SU-DHL-6 (cell line): Measurements from ENCODE around the gene GET4.

Experiments used
- H2AFZ ChIP-seq: fragments of 200-600 bp; sonication (generic); 2 replicates; pipeline ENCODE4 v1.6.1; 2014; ENCODE audit warnings: low read depth, mild to moderate bottlenecking, moderate library complexity, mixed read lengths, antibody characterized with exemption, low read length; ENCODE audit not compliant: severe bottlenecking
- H3F3A ChIP-seq: fragments of 200-600 bp; shearing (Covaris generic); 2 replicates; pipeline ENCODE4 v1.6.0; 2016; ENCODE audit warnings: antibody characterized with exemption, mild to moderate bottlenecking; ENCODE audit not compliant: insufficient read depth
- H3K27ac ChIP-seq: fragments of 200-600 bp; sonication (generic); 2 replicates; pipeline ENCODE4 v1.5.1; 2016; ENCODE audit warnings: low read depth, mild to moderate bottlenecking, low read length, moderate library complexity, mixed read lengths
- H3K27me3 ChIP-seq: fragments of 200-600 bp; sonication (generic), shearing (Covaris generic); 2 replicates; pipeline ENCODE4 v1.6.0; 2014; ENCODE audit warnings: mild to moderate bottlenecking, low read length
- H3K36me3 ChIP-seq: fragments of 200-600 bp; sonication (generic); 2 replicates; pipeline ENCODE4 v1.6.1; 2014; ENCODE audit warnings: mild to moderate bottlenecking, low read length, mixed read lengths
- H3K4me2 ChIP-seq: fragments of 300-600, 200-600 bp; shearing (Covaris generic), sonication (generic); 2 replicates; pipeline ENCODE4 v1.6.0; 2014; ENCODE audit warnings: low read length, low read depth, mild to moderate bottlenecking; ENCODE audit not compliant: poor library complexity, severe bottlenecking
- H3K4me3 ChIP-seq: fragments of 200-600 bp; sonication (generic); 2 replicates; pipeline ENCODE4 v1.5.1; 2014; ENCODE audit warnings: antibody characterized with exemption, low read length, mild to moderate bottlenecking, mixed read lengths; ENCODE audit not compliant: insufficient read depth, poor library complexity, severe bottlenecking
- H3K79me2 ChIP-seq: fragments of 200-600 bp; sonication (generic); 2 replicates; pipeline ENCODE4 v1.6.1; 2014; ENCODE audit warnings: mild to moderate bottlenecking, low read length, moderate library complexity; ENCODE audit not compliant: insufficient read depth
- H3K9ac ChIP-seq: fragments of 200-600 bp; sonication (generic); 2 replicates; pipeline ENCODE4 v1.7.0; 2014; ENCODE audit warnings: mild to moderate bottlenecking, low read length
- H3K9me2 ChIP-seq: fragments of 200-600 bp; sonication (generic); replicated peaks from 2 replicates; pipeline ENCODE4 v1.6.1; 2014; ENCODE audit warnings: low read length; ENCODE audit not compliant: insufficient read depth
- H3K9me3 ChIP-seq: fragments of 200-600 bp; sonication (generic); 2 replicates; pipeline ENCODE4 v1.6.1; 2014; ENCODE audit warnings: low read length, mixed read lengths; ENCODE audit not compliant: insufficient read depth
- H4K20me1 ChIP-seq: fragments of 200-600 bp; sonication (generic); 2 replicates; pipeline ENCODE4 v1.6.1; 2014; ENCODE audit warnings: low read depth, mild to moderate bottlenecking, antibody characterized with exemption, low read length, moderate library complexity, mixed read lengths
- CTCF ChIP-seq: fragments of 200-600 bp; sonication (generic); IDR thresholded peaks from one replicate; pipeline ENCODE4 v1.5.1; 2017; ENCODE audit warnings: antibody characterized with exemption, mild to moderate bottlenecking, low read length, moderate library complexity; ENCODE audit not compliant: insufficient read depth, poor library complexity, severe bottlenecking
- EZH2phosphoT487 ChIP-seq: fragments of 200-600 bp; sonication (generic), shearing (Covaris generic); conservative IDR thresholded peaks from 2 replicates; pipeline ENCODE4 v1.6.1; 2018; ENCODE audit warnings: mild to moderate bottlenecking, antibody characterized with exemption, low read length, moderate library complexity, mixed read lengths

Gene GET4

GRCh38 chr7:916291-916941 is 40.1 kb downstream of the GET4 start:
- no peak overlapping the region for H3K4me3 ChIP-seq
- no peak overlapping the region for H3K4me2 ChIP-seq
- no peak overlapping the region for H3K9ac ChIP-seq
- no peaks in the 10 kb centered on the region for H3K27me3 ChIP-seq
- no peaks in the 10 kb centered on the region for H3K9me3 ChIP-seq
- H3K9me2 ChIP-seq, result no peaks in the 10 kb centered on the region
- H3K79me2 ChIP-seq, result no peaks in the 10 kb centered on the region
- no peak overlapping the region for H3K27ac ChIP-seq
- no peak for TF ChIP-seq CTCF
- no peak for TF ChIP-seq EZH2phosphoT487
- no peak overlapping the region for H2AFZ ChIP-seq
- H3F3A ChIP-seq, result no peaks in the 10 kb centered on the region
- no peaks in the 10 kb centered on the region for H3K36me3 ChIP-seq
- no peaks in the 10 kb centered on the region for H4K20me1 ChIP-seq

- no peak overlapping the region for H3K9ac ChIP-seq
- no peak overlapping the region for H3K27ac ChIP-seq
- no peak overlapping the region for H3K4me3 ChIP-seq
- H3K79me2 ChIP-seq, result no peaks in the 10 kb centered on the region
- H3K9me3 ChIP-seq, result no peaks in the 10 kb centered on the region
- H2AFZ ChIP-seq, result no peak overlapping the region
- no peaks in the 10 kb centered on the region for H3K36me3 ChIP-seq
- TF ChIP-seq CTCF, result no peak
- no peaks in the 10 kb centered on the region for H3K9me2 ChIP-seq
- no peak overlapping the region for H3K4me2 ChIP-seq
- no peaks in the 10 kb centered on the region for H3F3A ChIP-seq
- H3K27me3 ChIP-seq, result no peaks in the 10 kb centered on the region
- no peaks in the 10 kb centered on the region for H4K20me1 ChIP-seq
These were observed 41.1 kb downstream of the GET4 start for GRCh38 chr7:917255-918117.

GRCh38 chr7:918118-918425 is 41.7 kb downstream of the GET4 start:
- no peaks in the 10 kb centered on the region for H3F3A ChIP-seq
- H3K9me2 ChIP-seq, result no peaks in the 10 kb centered on the region
- no peak overlapping the region for H3K4me3 ChIP-seq
- H2AFZ ChIP-seq, result no peak overlapping the region
- no peaks in the 10 kb centered on the region for H3K36me3 ChIP-seq
- no peak overlapping the region for H3K9ac ChIP-seq
- no peaks in the 10 kb centered on the region for H3K79me2 ChIP-seq
- no peak overlapping the region for H3K4me2 ChIP-seq
- H3K27ac ChIP-seq, result no peak overlapping the region
- no peaks in the 10 kb centered on the region for H3K27me3 ChIP-seq
- TF ChIP-seq CTCF, result no peak
- no peak for TF ChIP-seq EZH2phosphoT487
- no peaks in the 10 kb centered on the region for H3K9me3 ChIP-seq
- H4K20me1 ChIP-seq, result no peaks in the 10 kb centered on the region
